ENCODE results near the gene CAPN13.
A peak's percentile ranks its signal among the peaks of the same experiment; 100 is the strongest.

Gene CAPN13

DNA sequence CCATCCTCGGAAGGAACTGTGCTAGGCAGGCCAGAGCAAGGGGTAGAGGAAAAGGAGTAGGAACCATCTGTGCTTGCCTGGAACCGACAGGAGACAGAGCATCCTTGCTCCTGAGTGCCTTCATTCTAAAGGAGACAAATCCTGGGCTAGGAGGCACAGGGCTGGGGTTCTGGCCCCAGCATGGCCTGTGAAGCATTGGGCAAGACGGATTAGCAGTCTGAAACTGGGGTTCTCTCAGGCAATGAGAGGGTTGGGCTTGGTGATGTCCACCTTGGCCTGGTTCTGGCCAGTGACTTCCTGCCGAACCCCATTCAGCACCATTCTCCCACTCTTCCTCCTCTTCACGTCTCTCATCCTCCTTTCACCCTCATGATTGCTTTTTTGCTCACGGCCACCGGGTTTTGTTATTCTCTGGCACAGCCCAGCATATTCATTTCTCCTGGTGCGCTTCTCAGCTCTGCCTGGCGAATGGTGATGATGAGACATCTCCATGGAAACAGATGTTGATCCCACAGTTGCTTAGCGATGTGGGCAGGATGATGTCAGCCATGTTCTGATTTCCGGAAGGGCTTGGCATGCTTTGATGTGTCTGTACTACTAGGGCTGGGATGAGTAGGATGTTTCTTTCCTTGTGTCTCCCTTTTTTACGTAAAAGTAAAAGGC, 127.7 kb downstream of the CAPN13 start:
- FAIRE-seq: peak; percentile 79

DNA sequence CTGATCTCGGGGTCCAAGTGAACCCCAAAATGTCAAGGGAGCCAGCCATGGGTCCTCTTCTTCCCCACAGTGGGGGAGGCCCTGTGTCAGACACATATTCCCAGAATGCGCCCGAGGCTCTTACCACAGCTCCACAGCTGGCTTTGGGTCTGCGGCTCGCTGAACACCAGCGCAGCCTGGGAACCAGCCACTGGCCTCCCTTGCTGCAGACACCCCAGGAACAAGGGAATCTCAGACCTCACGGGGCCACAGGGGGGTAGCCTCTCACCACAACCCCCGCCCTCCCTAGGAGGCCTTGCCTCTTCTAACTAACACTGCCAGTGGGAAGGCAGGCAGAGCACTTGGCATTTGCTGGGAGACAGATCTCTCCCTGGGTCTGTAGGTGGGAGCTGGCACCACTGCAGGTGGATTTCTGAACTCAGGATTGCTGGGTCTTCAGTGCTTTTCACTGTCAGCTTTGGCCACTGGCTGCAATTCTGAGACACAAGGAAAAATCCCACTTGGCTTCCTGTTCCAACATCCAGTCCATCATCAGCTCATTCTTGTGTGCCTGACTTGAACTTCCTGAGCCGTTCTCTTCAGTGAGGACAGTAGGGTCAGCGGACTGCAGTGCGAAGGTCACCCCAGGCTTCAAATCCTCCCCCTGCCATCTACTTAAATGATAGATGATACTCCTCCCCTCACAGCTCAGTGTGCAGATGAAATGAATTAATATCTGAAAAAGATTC, 128.7 kb downstream of the CAPN13 start:
- FAIRE-seq: no peak

DNA sequence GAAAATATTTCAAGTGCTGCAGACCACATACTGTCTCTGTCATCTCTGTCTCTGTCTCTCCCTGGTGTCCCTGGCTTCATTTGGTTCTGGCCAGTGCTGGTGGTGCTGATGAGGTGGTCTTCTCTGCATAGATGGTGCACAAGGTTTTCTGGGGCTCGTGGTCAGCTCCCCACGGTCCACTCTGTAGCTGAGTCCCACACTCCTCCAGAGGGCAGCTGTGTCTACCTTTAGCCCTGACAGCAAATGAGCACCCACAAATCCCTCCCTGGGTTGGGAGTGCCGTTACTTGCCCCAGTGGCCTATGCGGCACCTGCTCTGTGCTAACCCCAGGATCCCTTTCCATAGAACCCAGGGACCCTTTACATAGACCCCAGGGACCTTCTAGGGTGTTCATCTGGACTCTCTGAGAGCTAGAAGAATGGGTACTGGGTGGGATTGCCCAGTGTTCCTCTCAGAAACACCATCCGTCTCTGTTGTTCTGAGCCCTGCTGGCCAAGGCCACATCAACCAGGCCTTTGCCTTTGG, 129.3 kb downstream of the CAPN13 start:
- FAIRE-seq: no peak

DNA sequence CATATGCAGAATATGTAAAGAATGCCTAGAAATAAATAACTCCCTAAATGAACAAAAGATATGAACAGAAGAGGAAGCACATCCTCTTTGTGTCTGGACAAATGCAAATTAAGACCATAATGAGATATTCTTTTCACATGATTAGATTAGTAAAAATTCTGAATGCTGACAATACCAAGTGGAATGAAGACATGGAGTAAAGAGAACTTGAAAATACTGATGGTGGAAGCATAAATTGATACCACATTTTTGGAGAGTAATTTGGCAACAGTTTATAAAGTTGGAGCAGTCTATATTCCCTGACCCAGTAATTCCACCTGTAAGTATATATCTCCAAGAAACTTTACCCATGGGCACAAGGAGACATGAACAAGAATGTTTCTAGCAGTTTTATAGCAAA, 130.0 kb downstream of the CAPN13 start:
- no peak for FAIRE-seq

DNA sequence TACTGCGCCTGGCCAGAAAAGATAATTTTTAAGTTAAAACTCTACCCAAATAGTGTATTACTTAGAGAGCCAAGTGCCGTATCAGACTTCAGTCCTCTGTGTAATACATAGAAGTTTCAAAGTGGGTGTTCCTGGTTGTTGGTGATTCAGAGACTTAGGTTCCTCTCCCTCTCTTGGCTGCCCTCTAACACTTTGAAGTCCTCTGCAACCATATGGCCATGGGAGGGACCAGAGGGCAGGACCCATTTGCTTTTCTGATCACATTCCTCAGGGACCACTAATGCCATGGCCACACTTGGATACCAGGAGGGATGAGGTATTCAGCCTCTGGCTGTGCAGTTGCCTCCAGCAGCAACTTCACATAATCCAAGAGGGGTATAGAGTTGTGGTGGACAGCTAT, 131.5 kb downstream of the CAPN13 start:
- no peak for FAIRE-seq

DNA sequence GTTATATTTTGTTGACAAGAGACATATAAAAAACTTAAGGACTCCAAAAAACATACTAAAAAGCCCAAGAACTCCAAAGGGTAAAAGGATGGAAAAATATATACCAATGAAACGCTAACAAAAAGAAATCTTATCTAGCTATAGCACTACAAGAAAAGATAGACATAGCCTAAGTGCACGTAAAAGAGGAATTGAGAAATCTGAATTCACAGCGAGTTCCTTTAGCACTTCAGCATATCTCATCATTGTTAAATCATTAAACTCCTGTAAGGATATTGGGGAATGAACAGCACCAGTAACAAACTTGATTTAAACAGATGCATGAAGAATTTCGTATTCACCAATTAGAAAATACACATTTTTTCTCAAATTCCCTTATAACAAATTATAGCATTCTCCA, 134.1 kb downstream of the CAPN13 start:
- FAIRE-seq: no peak

All from islet of Langerhans (tissue), 1 donor.